DOHH2 (cell line): ENCODE measurements around the gene EFNA3.

ENCODE experiments used
- H3F3A ChIP-seq: fragments of 200-600 bp; sonication (generic), shearing (Covaris generic); 2 replicates; pipeline ENCODE4 v1.6.0; 2016; ENCODE audit warnings: antibody characterized with exemption, mild to moderate bottlenecking; ENCODE audit not compliant: control insufficient read depth, insufficient read depth
- H3K27ac ChIP-seq: fragments of 200-600 bp; sonication (generic); 2 replicates; pipeline ENCODE4 v1.5.1; 2014; ENCODE audit warnings: low read depth, mild to moderate bottlenecking, low read length, moderate library complexity
- H3K27me3 ChIP-seq: fragments of 200-600 bp; sonication (generic); 2 replicates; pipeline ENCODE4 v1.6.1; 2014; ENCODE audit warnings: mild to moderate bottlenecking, low read length, mixed read lengths; ENCODE audit not compliant: control insufficient read depth
- H3K36me3 ChIP-seq: fragments of 200-600 bp; sonication (generic); 2 replicates; pipeline ENCODE4 v1.6.1; 2014; ENCODE audit warnings: mild to moderate bottlenecking, low read length, moderate library complexity, mixed read lengths; ENCODE audit not compliant: control insufficient read depth
- H3K4me1 ChIP-seq: fragments of 200-600 bp; sonication (generic); 2 replicates; pipeline ENCODE4 v1.6.1; 2014; ENCODE audit warnings: mild to moderate bottlenecking, low read length, mixed read lengths; ENCODE audit not compliant: control insufficient read depth
- H3K4me2 ChIP-seq: fragments of 200-600 bp; sonication (generic); 2 replicates; pipeline ENCODE4 v1.6.0; 2014; ENCODE audit warnings: mild to moderate bottlenecking, low read length, moderate library complexity
- H3K4me3 ChIP-seq: fragments of 200-600 bp; sonication (generic); 2 replicates; pipeline ENCODE4 v1.5.1; 2014; ENCODE audit warnings: mild to moderate bottlenecking, low read length, mixed read lengths
- H3K79me2 ChIP-seq: fragments of 200-600 bp; sonication (generic); 2 replicates; pipeline ENCODE4 v1.6.1; 2014; ENCODE audit warnings: mild to moderate bottlenecking, low read length, mixed read lengths; ENCODE audit not compliant: control insufficient read depth
- H3K9me2 ChIP-seq: fragments of 200-600 bp; sonication (generic); replicated peaks from 2 replicates; pipeline ENCODE4 v1.6.1; 2014; ENCODE audit warnings: mild to moderate bottlenecking, low read length, mixed read lengths; ENCODE audit not compliant: control insufficient read depth
- H3K9me3 ChIP-seq: fragments of 200-600 bp; sonication (generic); 2 replicates; pipeline ENCODE4 v1.6.1; 2014; ENCODE audit warnings: antibody characterized with exemption, low read length, mixed read lengths; ENCODE audit not compliant: control insufficient read depth, insufficient read depth
- H4K20me1 ChIP-seq: fragments of 200-600 bp; sonication (generic); 2 replicates; pipeline ENCODE4 v1.6.0; 2014; ENCODE audit warnings: low read depth, mild to moderate bottlenecking, antibody characterized with exemption, low read length, moderate library complexity; ENCODE audit not compliant: control insufficient read depth, insufficient read depth
- CTCF ChIP-seq: fragments of 200-600 bp; sonication (generic); IDR thresholded peaks from one replicate; pipeline ENCODE4 v1.5.1; 2014; ENCODE audit warnings: antibody characterized with exemption, mild to moderate bottlenecking, low read depth, low read length; ENCODE audit not compliant: poor library complexity, severe bottlenecking
- EZH2phosphoT487 ChIP-seq: fragments of 200-600 bp; sonication (generic); IDR thresholded peaks from 2 replicates; pipeline ENCODE4 v1.6.1; 2017; ENCODE audit warnings: borderline replicate concordance, mild to moderate bottlenecking, antibody characterized with exemption, low read length, moderate library complexity, mixed read lengths

The EFNA3 gene

GRCh38 chr1:155093911-155094621 lies 15.4 kb downstream of the EFNA3 start:
- no peaks in the 10 kb centered on the region for H3F3A ChIP-seq
- H3K27me3 ChIP-seq = peaks cover 25% of the 10 kb centered on the region
- no peak overlapping the region for H3K27ac ChIP-seq
- H3K9me2 ChIP-seq = no peaks in the 10 kb centered on the region
- no peak overlapping the region for H3K4me3 ChIP-seq
- no peak overlapping the region for H3K4me2 ChIP-seq
- no peaks in the 10 kb centered on the region for H3K79me2 ChIP-seq
- no peak for TF ChIP-seq EZH2phosphoT487
- TF ChIP-seq CTCF = no peak
- peaks cover 11% of the 10 kb centered on the region for H3K4me1 ChIP-seq
- no peaks in the 10 kb centered on the region for H3K36me3 ChIP-seq
- no peaks in the 10 kb centered on the region for H4K20me1 ChIP-seq
- no peaks in the 10 kb centered on the region for H3K9me3 ChIP-seq

GRCh38 chr1:155094622-155094948 lies 15.9 kb downstream of the EFNA3 start:
- H3K4me3 ChIP-seq = no peak overlapping the region
- no peak for TF ChIP-seq EZH2phosphoT487
- TF ChIP-seq CTCF = no peak
- peaks cover 25% of the 10 kb centered on the region for H3K27me3 ChIP-seq
- H3K9me2 ChIP-seq = no peaks in the 10 kb centered on the region
- no peak overlapping the region for H3K27ac ChIP-seq
- H3K9me3 ChIP-seq = no peaks in the 10 kb centered on the region
- no peak overlapping the region for H3K4me2 ChIP-seq
- H3K79me2 ChIP-seq = no peaks in the 10 kb centered on the region
- no peaks in the 10 kb centered on the region for H3K36me3 ChIP-seq
- no peaks in the 10 kb centered on the region for H3F3A ChIP-seq
- peaks cover 11% of the 10 kb centered on the region for H3K4me1 ChIP-seq
- no peaks in the 10 kb centered on the region for H4K20me1 ChIP-seq

GRCh38 chr1:155099331-155099730 lies 20.7 kb downstream of the EFNA3 start:
- H3F3A ChIP-seq = no peaks in the 10 kb centered on the region
- peaks cover 16% of the 10 kb centered on the region for H3K27me3 ChIP-seq
- H3K4me1 ChIP-seq = peaks cover 6% of the 10 kb centered on the region; the same call in 1 of the 2 replicates
- no peaks in the 10 kb centered on the region for H3K9me2 ChIP-seq
- H3K4me3 ChIP-seq = no peak overlapping the region
- H4K20me1 ChIP-seq = no peaks in the 10 kb centered on the region
- H3K36me3 ChIP-seq = no peaks in the 10 kb centered on the region
- no peaks in the 10 kb centered on the region for H3K79me2 ChIP-seq
- no peak for TF ChIP-seq CTCF
- TF ChIP-seq EZH2phosphoT487 = no peak
- no peaks in the 10 kb centered on the region for H3K9me3 ChIP-seq
- no peak overlapping the region for H3K27ac ChIP-seq
- no peak overlapping the region for H3K4me2 ChIP-seq
